Adipocyte (in vitro differentiated cells): ENCODE measurements around the gene RCCD1.

ENCODE experiments used
- DNase-seq: peaks from one replicate; pipeline ENCODE4 v3.0.0-alpha.2; 2015; ENCODE audit warnings: low read depth
- H3K27me3 ChIP-seq: replicated peaks from 2 replicates; pipeline ENCODE4 v1.7.0; 2013; ENCODE audit warnings: mild to moderate bottlenecking, low read length, moderate library complexity; ENCODE audit not compliant: control insufficient read depth, insufficient read depth
- H3K36me3 ChIP-seq: 2 replicates; pipeline ENCODE4 v1.7.0; 2013; ENCODE audit warnings: low read length, mild to moderate bottlenecking, moderate library complexity; ENCODE audit not compliant: control insufficient read depth, insufficient read depth, severe bottlenecking
- H3K4me1 ChIP-seq: 2 replicates; pipeline ENCODE4 v1.7.0; 2013; ENCODE audit warnings: mild to moderate bottlenecking, low read length, moderate library complexity; ENCODE audit not compliant: control insufficient read depth, insufficient read depth
- H3K4me3 ChIP-seq: 2 replicates; pipeline ENCODE4 v1.7.0; 2013; ENCODE audit warnings: mild to moderate bottlenecking, low read length, moderate library complexity
- H3K9ac ChIP-seq: 2 replicates; pipeline ENCODE4 v1.7.0; 2013; ENCODE audit warnings: mild to moderate bottlenecking, low read length, moderate library complexity
- H3K9me3 ChIP-seq: 2 replicates; pipeline ENCODE4 v1.7.0; 2013; ENCODE audit warnings: mild to moderate bottlenecking, low read length, moderate library complexity; ENCODE audit not compliant: control insufficient read depth

Gene RCCD1

DNA sequence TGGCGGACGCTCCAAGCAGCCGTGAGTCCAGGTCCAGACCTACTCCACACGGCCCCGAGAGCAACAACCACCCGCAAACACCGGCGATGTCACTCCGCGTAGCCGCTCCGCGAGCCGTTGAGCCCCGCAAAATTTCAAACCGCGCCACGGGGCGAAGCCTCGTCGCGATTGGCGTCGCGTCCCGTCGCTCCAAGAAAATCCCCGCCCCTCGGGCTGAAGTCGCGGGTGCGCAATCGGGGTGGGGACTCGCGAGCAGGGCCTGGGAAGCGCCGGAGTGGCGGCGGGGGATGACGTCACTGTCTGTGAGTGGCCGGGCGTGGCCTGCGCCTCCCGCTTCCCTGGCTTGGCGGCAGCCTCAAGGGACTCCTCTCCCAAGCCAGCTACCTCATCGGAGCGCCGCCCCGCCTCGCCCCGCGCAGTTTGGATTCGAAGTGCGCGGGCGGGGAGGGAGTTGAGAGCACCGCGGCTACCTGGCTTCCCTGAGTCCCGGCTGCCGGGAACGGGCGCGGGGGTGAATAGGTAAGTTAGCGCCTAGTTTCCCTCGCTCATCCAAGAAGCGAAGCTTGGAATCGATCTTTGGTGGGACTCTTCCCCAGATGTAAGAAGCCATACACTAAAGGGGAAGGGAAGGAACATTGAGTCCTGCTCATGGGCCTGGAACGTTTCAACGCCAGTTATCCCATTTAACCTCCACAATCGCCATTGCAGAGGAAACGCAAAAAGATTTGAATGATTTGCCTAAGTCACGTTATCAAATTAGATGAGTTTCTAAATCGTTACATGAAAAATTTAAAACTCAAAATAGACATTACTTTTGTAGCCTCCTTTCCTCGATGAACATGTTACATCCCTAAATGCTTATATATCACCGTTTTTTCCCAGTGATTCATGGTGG is 40.0 kb downstream of the RCCD1 start, which contains the start of gene PRC1:
TSS of gene PRC1 (minus strand) at position 119 of the 895 bp plus-strand sequence. CDS start at position 1, 118 bp downstream.
- DNase-seq: peak; percentile 99
- H3K9me3 ChIP-seq: no peaks in the 10 kb centered on the region
- peaks cover 20% of the 10 kb centered on the region for H3K36me3 ChIP-seq
- H3K9ac ChIP-seq: peak within 1 kb of the TSS; percentile 84
- peak within 1 kb of the TSS; percentile 97 for H3K4me3 ChIP-seq
- no peaks in the 10 kb centered on the region for H3K27me3 ChIP-seq
- H3K4me1 ChIP-seq: peaks cover 4% of the 10 kb centered on the region

DNA sequence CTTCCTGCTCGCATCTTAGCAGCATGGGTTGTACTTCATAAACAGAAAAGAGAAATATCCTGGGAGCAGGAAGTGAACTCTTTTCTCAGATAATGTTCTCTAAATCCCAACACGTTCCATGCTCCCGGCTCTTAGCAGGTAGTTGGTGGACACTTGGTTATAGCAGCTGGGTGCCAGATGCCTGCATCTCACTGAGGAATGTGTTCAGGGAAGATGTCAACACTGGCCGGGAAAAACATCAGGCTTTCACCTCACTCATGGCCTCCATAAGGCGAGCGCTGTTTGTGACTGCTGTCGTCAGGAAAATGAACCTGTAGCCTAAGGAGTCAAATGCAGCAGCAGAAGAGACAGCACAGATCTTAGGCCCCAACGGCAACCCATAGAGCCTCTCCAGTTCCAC is 44.1 kb downstream of the RCCD1 start:
- Histone ChIP-seq H3K4me1 (peaks cover 4% of the 10 kb centered on the region), H3K9me3 (no peaks in the 10 kb centered on the region), H3K9ac (no peak overlapping the region), H3K36me3 (peaks cover 54% of the 10 kb centered on the region), H3K27me3 (no peaks in the 10 kb centered on the region), H3K4me3 (no peak overlapping the region)
- no peak for DNase-seq

DNA sequence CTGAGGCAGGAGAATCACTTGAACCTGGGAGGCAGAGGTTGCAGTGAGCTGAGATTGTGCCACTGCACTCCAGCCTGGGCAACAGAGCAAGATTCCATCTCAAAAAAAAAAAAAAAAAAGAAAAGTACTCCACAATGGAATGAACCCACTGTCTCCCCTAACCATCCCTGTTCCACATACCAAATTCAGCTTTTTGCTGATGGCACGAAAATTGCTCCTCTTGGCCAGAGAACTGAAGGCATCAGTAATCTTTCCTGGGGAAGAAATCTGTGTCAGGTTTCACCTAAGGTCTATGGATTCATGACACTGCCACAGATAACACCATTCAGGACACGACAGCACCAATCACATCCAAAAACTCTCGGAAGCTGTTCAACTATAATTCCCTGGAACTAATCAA is 46.5 kb downstream of the RCCD1 start:
- Histone ChIP-seq H3K4me3 (no peak overlapping the region), H3K36me3 (peaks cover 79% of the 10 kb centered on the region), H3K9ac (no peak overlapping the region), H3K9me3 (no peaks in the 10 kb centered on the region), H3K4me1 (no peaks in the 10 kb centered on the region), H3K27me3 (no peaks in the 10 kb centered on the region)
- DNase-seq: no peak

DNA sequence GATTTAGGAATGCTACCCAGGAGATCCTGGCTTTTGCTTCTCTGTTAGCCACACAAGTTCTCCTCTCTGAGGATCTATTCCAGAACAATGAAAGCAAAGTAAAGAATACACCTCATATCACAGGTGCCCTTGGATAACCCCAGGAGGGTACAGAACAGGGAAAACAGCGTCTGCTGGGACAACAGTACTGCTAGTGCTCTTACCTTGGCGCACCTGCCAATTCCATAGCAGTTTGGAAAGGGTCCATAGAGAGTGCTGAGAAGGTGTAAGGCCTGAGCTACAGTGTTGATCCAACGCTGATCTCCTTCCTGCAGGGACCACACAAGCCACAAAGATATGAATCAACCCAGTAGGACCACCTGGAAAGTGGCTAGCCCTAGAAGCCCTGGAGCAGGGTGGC is 52.6 kb downstream of the RCCD1 start:
- no peak for DNase-seq
- no peaks in the 10 kb centered on the region for H3K27me3 ChIP-seq
- H3K4me3 ChIP-seq: no peak overlapping the region
- H3K36me3 ChIP-seq: peaks cover 78% of the 10 kb centered on the region
- H3K9me3 ChIP-seq: no peaks in the 10 kb centered on the region
- H3K9ac ChIP-seq: no peak overlapping the region
- no peaks in the 10 kb centered on the region for H3K4me1 ChIP-seq
